IMR-90 (cell line): ENCODE measurements around the gene SLC6A17. TPM values are rescaled to one million over a fixed set of nuclear protein-coding genes. Genes with fewer than 3 reads are reported as not detected.

ENCODE experiments used
- ATAC-seq: fragments of 200-7000 bp; cut with Tn5 transposase; 2 replicates; pipeline ENCODE4 v1.9.1; 2020; ENCODE audit warnings: low read depth, mild to moderate bottlenecking, moderate library complexity
- BruUV-seq: library from RNA; stranded (reverse); fragments of 400-500 nt; replicated peaks from 2 replicates; lab custom pipeline; 2021; lab: Mats Ljungman, UMichigan
- CTCF ChIA-PET: fragments of 300-600 bp; formaldehyde crosslinking; extraction: SDS; loops from one replicate; lab custom pipeline; 2021; ENCODE audit warnings: antibody characterized with exemption; lab: Yijun Ruan, JAX
- POLR2A ChIA-PET: fragments of 300-600 bp; sonication (Branson Sonifier 250); formaldehyde crosslinking; loops from one replicate; lab custom pipeline; 2022; ENCODE audit warnings: antibody characterized with exemption; ENCODE audit not compliant: unreplicated experiment; lab: Charles Lee
- DNase-seq: peaks from one replicate; pipeline ENCODE4 v3.0.0; 2013
- H2AFZ ChIP-seq: replicated peaks from 2 replicates; pipeline ENCODE3; 2013; ENCODE audit warnings: low read length, mild to moderate bottlenecking; ENCODE audit not compliant: poor library complexity
- H2AK5ac ChIP-seq: 2 replicates; pipeline ENCODE4 v1.6.1; 2013; ENCODE audit warnings: low read depth, low read length, inconsistent platforms
- H2AK9ac ChIP-seq: replicated peaks from 2 replicates; pipeline ENCODE3; 2013; ENCODE audit warnings: mild to moderate bottlenecking, low read depth, low read length, moderate library complexity; ENCODE audit not compliant: poor library complexity
- H2BK120ac ChIP-seq: 2 replicates; pipeline ENCODE4 v1.6.1; 2013; ENCODE audit warnings: low read depth, low read length, inconsistent platforms
- H2BK15ac ChIP-seq: 3 replicates; pipeline ENCODE4 v1.6.1; 2013; ENCODE audit warnings: low read depth, low read length, inconsistent platforms
- H2BK20ac ChIP-seq: 2 replicates; pipeline ENCODE4 v1.6.1; 2013; ENCODE audit warnings: low read depth, mild to moderate bottlenecking, inconsistent platforms, low read length, moderate library complexity
- H2BK5ac ChIP-seq: 2 replicates; pipeline ENCODE4 v1.6.1; 2013; ENCODE audit warnings: mild to moderate bottlenecking, low read depth, low read length, inconsistent platforms; ENCODE audit not compliant: poor library complexity, severe bottlenecking
- H3K14ac ChIP-seq: replicated peaks from 2 replicates; pipeline ENCODE4 v1.6.1; 2013; ENCODE audit warnings: low read depth, low read length, inconsistent platforms
- H3K18ac ChIP-seq: 2 replicates; pipeline ENCODE4 v1.6.1; 2013; ENCODE audit warnings: low read depth, low read length, control low read depth
- H3K23ac ChIP-seq: 2 replicates; pipeline ENCODE4 v1.6.1; 2013; ENCODE audit warnings: low read depth, low read length, inconsistent platforms
- H3K27ac ChIP-seq: 2 replicates; pipeline ENCODE4 v1.5.1; 2013; ENCODE audit warnings: mild to moderate bottlenecking, control low read depth, low read length; ENCODE audit not compliant: insufficient read depth
- H3K27me3 ChIP-seq: 2 replicates; pipeline ENCODE4 v1.6.1; 2013; ENCODE audit warnings: low read length; ENCODE audit not compliant: control insufficient read depth, insufficient read depth
- H3K36me3 ChIP-seq: 2 replicates; pipeline ENCODE4 v1.6.1; 2013; ENCODE audit warnings: low read length, mixed read lengths; ENCODE audit not compliant: control insufficient read depth, insufficient read depth
- H3K4ac ChIP-seq: 2 replicates; pipeline ENCODE4 v1.6.1; 2013; ENCODE audit warnings: low read depth, low read length, inconsistent platforms
- H3K4me1 ChIP-seq: 2 replicates; pipeline ENCODE4 v1.6.1; 2013; ENCODE audit warnings: low read length, mixed read lengths; ENCODE audit not compliant: control insufficient read depth, insufficient read depth
- H3K4me2 ChIP-seq: 2 replicates; pipeline ENCODE4 v1.6.1; 2013; ENCODE audit warnings: low read depth, mild to moderate bottlenecking, control low read depth, low read length, moderate library complexity
- H3K4me3 ChIP-seq: 2 replicates; pipeline ENCODE4 v1.5.1; 2013; ENCODE audit warnings: low read depth, mild to moderate bottlenecking, control low read depth, low read length, moderate library complexity; ENCODE audit not compliant: insufficient read depth
- H3K56ac ChIP-seq: 2 replicates; pipeline ENCODE4 v1.6.1; 2013; ENCODE audit warnings: low read length, inconsistent platforms; ENCODE audit not compliant: insufficient read depth; ENCODE audit errors: extremely low read depth
- H3K79me1 ChIP-seq, 2 experiments: 2 replicates each; pipeline ENCODE4 v1.6.1; 2013; ENCODE audit warnings: low read length in 2 of 2, inconsistent platforms in 1 of 2, low read depth in 1 of 2
- H3K9ac ChIP-seq: 2 replicates; pipeline ENCODE4 v1.6.1; 2013; ENCODE audit warnings: low read depth, low read length, control low read depth
- H3K9me1 ChIP-seq: 2 replicates; pipeline ENCODE4 v1.6.1; 2013; ENCODE audit warnings: low read length, inconsistent platforms; ENCODE audit not compliant: insufficient read depth
- H3K9me3 ChIP-seq: 2 replicates; pipeline ENCODE4 v1.6.1; 2013; ENCODE audit warnings: low read length; ENCODE audit not compliant: control insufficient read depth, insufficient read depth
- H4K20me1 ChIP-seq: 2 replicates; pipeline ENCODE4 v1.6.1; 2013; ENCODE audit warnings: low read length, inconsistent platforms; ENCODE audit not compliant: insufficient read depth
- H4K5ac ChIP-seq: 2 replicates; pipeline ENCODE4 v1.6.1; 2013; ENCODE audit warnings: mild to moderate bottlenecking, low read depth, low read length, control low read depth
- H4K8ac ChIP-seq, 2 experiments: 2 replicates each; pipeline ENCODE4 v1.6.1; 2013; ENCODE audit warnings: low read depth in 2 of 2, low read length in 2 of 2, control low read depth in 1 of 2, inconsistent platforms in 1 of 2
- H4K91ac ChIP-seq: 2 replicates; pipeline ENCODE4 v1.6.1; 2013; ENCODE audit warnings: low read depth, low read length, inconsistent platforms; ENCODE audit not compliant: insufficient read depth
- BHLHE40 ChIP-seq: fragments of 150-350 bp; IDR thresholded peaks from 2 replicates; pipeline ENCODE4 v1.6.1; 2016; ENCODE audit warnings: mild to moderate bottlenecking, low read depth, low read length
- CEBPB ChIP-seq: IDR thresholded peaks from 2 replicates; pipeline ENCODE4 v1.6.1; 2012; ENCODE audit warnings: low read depth, low read length, improper control_type of control experiment
- CHD1 ChIP-seq: IDR thresholded peaks from 2 replicates; pipeline ENCODE4 v1.6.1; 2012; ENCODE audit warnings: low read depth, low read length, improper control_type of control experiment
- FOS ChIP-seq: fragments of 150-350 bp; IDR thresholded peaks from 2 replicates; pipeline ENCODE4 v1.6.1; 2016; ENCODE audit warnings: low read depth, low read length
- MAFK ChIP-seq: IDR thresholded peaks from 2 replicates; pipeline ENCODE4 v1.6.1; 2012; ENCODE audit warnings: low read depth, low read length, improper control_type of control experiment
- MAZ ChIP-seq: IDR thresholded peaks from 2 replicates; pipeline ENCODE4 v1.6.1; 2012; ENCODE audit warnings: low read depth, mild to moderate bottlenecking, low read length, improper control_type of control experiment, moderate library complexity, borderline replicate concordance
- MXI1 ChIP-seq: IDR thresholded peaks from 2 replicates; pipeline ENCODE4 v1.6.1; 2012; ENCODE audit warnings: low read depth, mild to moderate bottlenecking, low read length, moderate library complexity, borderline replicate concordance
- NFE2L2 ChIP-seq: fragments of 150-350 bp; IDR thresholded peaks from 2 replicates; pipeline ENCODE4 v1.6.1; 2016; ENCODE audit warnings: low read depth, mild to moderate bottlenecking, low read length
- POLR2A ChIP-seq: IDR thresholded peaks from 2 replicates; pipeline ENCODE4 v1.6.1; 2012; ENCODE audit warnings: mild to moderate bottlenecking, low read depth, low read length
- RAD21 ChIP-seq: IDR thresholded peaks from 2 replicates; pipeline ENCODE4 v1.6.1; 2012; ENCODE audit warnings: low read length, improper control_type of control experiment
- RCOR1 ChIP-seq: IDR thresholded peaks from 2 replicates; pipeline ENCODE4 v1.6.1; 2012; ENCODE audit warnings: mild to moderate bottlenecking, low read length, improper control_type of control experiment; ENCODE audit not compliant: insufficient replicate concordance
- RFX5 ChIP-seq: IDR thresholded peaks from 2 replicates; pipeline ENCODE4 v1.8.0; 2012; ENCODE audit warnings: low read depth, mild to moderate bottlenecking, low read length, moderate library complexity
- SMC3 ChIP-seq: fragments of 150-350 bp; IDR thresholded peaks from 2 replicates; pipeline ENCODE4 v1.6.1; 2016; ENCODE audit warnings: low read depth, mild to moderate bottlenecking, antibody characterized with exemption, low read length, moderate library complexity
- WGBS, 2 experiments: methylation state at CpG; one replicate each; pipeline versions ENCODE4 v1.1.5 to v1.1.7; 2013; ENCODE audit warnings: missing lambda C conversion rate in 2 of 2; ENCODE audit not compliant: insufficient read length in 1 of 2; ENCODE audit errors: extremely low coverage in 2 of 2; 5-methylcytosine and 5-hydroxymethylcytosine counted together
- dilution Hi-C: fragments of 300-500 bp; cut with HindIII; formaldehyde crosslinking; loops from one replicate; pipeline ENCODE4 v1.14.3; 2018; ENCODE audit warnings: low sequenced_read_pairs; ENCODE audit not compliant: unreplicated experiment
- in situ Hi-C: fragments of 300-500 bp; cut with MboI; formaldehyde crosslinking; loops from 3 replicates; pipeline ENCODE4 v1.14.3; 2019; ENCODE audit warnings: low sequenced_read_pairs, inconsistent platforms, mixed read lengths
- intact Hi-C: fragments of 100-400 bp; cut with micrococcal nuclease; formaldehyde crosslinking; loops from 2 replicates; pipeline ENCODE4 v1.10.0; 2022
- polyA plus RNA-seq, 3 experiments: library from polyadenylated mRNA; depleted of rRNA; stranded (reverse); fragments of >200 nt; gene quantifications; 2 replicates each; pipeline ENCODE4 v1.2.3, GENCODE V29; 2012; ENCODE audit warnings: low replicate concordance in 1 of 3
- total RNA-seq: library from RNA; depleted of rRNA; stranded (reverse); fragments of >200 nt; gene quantifications from 2 replicates; pipeline ENCODE4 v1.2.3, GENCODE V29; 2012
- TF ChIP-seq, protein P1 (sequence below): fragments of 150-350 bp; IDR thresholded peaks from 2 replicates; pipeline ENCODE4 v1.6.1; 2017; ENCODE audit warnings: mild to moderate bottlenecking, antibody characterized with exemption, low read length, low read depth
- TF ChIP-seq, protein P2 (sequence below): fragments of 150-350 bp; IDR thresholded peaks from 2 replicates; pipeline ENCODE4 v1.6.1; 2016; ENCODE audit warnings: low read depth, mild to moderate bottlenecking, low read length, moderate library complexity, borderline replicate concordance

SLC6A17 gene
- total and polyA plus RNA-seq, 2 of the 4 experiments (the other 2 are of a cell fraction), result 0.54 to 0.82 TPM

DNA sequence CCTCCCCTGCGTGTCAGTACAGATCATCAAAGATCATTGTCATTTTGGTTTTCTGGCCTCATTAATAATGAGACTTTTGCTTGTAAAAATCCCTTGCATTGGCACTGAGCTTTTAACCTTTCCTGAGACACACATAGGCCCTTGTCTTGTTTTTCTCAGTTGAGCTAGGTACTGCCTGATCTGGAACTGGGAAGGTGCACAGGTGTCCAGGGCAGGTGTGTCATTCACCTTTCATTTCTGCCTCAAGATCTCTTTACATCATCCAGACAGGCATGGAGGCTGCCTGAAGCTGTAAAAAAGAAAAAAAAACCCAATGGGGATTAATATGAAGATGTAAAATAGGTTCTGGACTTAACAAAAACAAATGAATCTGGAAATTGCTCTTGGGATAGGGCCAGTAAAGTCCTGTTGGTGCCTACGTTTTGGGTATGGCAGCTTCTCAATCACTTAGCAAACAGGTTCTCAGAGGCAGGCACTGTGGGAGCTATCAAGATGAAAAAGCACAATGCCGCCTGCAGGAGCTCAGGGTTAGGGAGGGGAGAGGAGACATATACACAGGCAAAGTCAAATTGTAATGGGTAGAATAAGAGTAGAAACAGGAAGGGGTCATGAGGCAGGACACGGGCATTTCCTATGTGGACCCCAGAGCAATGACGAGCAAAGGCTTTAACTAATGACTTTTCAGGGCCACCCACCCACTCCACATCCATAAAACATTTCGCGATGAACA, 58.8 kb downstream of the SLC6A17 start:
- Histone ChIP-seq H2BK15ac (no peak overlapping the region), H3K79me1 (no peaks in the 10 kb centered on the region), H3K9me3 (no peaks in the 10 kb centered on the region), H3K36me3 (no peaks in the 10 kb centered on the region), H2BK5ac (no peak overlapping the region), H4K5ac (no peak overlapping the region), H3K14ac (no peak overlapping the region), H3K18ac (no peak overlapping the region), H4K8ac (peak overlapping the region in 1 of 2 experiments; percentile 95; a peak in 1 of 4 replicates), H2AK5ac (no peak overlapping the region), H3K4me3 (no peak overlapping the region), H3K56ac (no peak overlapping the region), H4K20me1 (peaks cover 3% of the 10 kb centered on the region), H2AFZ (peak overlapping the region; percentile 94), H3K23ac (no peak overlapping the region), H3K9ac (no peak overlapping the region), H2BK120ac (no peak overlapping the region), H3K4me1 (no peaks in the 10 kb centered on the region), H3K27ac (no peak overlapping the region), H2BK20ac (no peak overlapping the region), H3K4ac (no peak overlapping the region), H3K9me1 (no peaks in the 10 kb centered on the region), H3K27me3 (peaks cover 42% of the 10 kb centered on the region), H4K91ac (no peak overlapping the region), H3K4me2 (no peak overlapping the region), H2AK9ac (peak overlapping the region; percentile 53)
- no CpG with 5 or more reads among the region's 7 CpGs for WGBS, 2 experiments
- ATAC-seq (no peak), DNase-seq (no peak)
- BruUV-seq, result no TSS peak
- intact Hi-C loops, result no loop called here
- in situ Hi-C loops, result loop anchor here (10.0 kb wide), 1 partner anchor 206 kb away; no protein-coding TSS in a partner anchor
- POLR2A ChIA-PET, result no interaction called here
- TF ChIP-seq POLR2A (no peak), FOS (no peak), RCOR1 (no peak), BHLHE40 (no peak), SMC3 (no peak), CHD1 (no peak), NFE2L2 (no peak), MAZ (no peak), CEBPB (no peak), MAFK (no peak), RAD21 (no peak), MXI1 (no peak), RFX5 (no peak)
- TF ChIP-seq, protein P1, sequence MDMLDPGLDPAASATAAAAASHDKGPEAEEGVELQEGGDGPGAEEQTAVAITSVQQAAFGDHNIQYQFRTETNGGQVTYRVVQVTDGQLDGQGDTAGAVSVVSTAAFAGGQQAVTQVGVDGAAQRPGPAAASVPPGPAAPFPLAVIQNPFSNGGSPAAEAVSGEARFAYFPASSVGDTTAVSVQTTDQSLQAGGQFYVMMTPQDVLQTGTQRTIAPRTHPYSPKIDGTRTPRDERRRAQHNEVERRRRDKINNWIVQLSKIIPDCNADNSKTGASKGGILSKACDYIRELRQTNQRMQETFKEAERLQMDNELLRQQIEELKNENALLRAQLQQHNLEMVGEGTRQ, result no peak
- TF ChIP-seq, protein P2, sequence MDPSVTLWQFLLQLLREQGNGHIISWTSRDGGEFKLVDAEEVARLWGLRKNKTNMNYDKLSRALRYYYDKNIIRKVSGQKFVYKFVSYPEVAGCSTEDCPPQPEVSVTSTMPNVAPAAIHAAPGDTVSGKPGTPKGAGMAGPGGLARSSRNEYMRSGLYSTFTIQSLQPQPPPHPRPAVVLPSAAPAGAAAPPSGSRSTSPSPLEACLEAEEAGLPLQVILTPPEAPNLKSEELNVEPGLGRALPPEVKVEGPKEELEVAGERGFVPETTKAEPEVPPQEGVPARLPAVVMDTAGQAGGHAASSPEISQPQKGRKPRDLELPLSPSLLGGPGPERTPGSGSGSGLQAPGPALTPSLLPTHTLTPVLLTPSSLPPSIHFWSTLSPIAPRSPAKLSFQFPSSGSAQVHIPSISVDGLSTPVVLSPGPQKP, result no peak
- dilution Hi-C loops, result no loop called here
- CTCF ChIA-PET, result interaction anchor here (0.7 to 4.7 kb wide), 5 partner anchors 12 to 414 kb away, joined by 5 to 68 read pairs (median 27); no protein-coding TSS in a partner anchor
